ENCODE data around the gene LHPP.

GRCh38 chr10:124422742-124423141 lies 38.9 kb upstream of the LHPP start:
- no peak for TF ChIP-seq CTCF (conservative IDR thresholded peaks at IDR 0.05)
- TF ChIP-seq ZFX (IDR thresholded peaks at IDR 0.05) = no peak
